ENCODE results near the gene MTG1.

MTG1 gene, protein sequence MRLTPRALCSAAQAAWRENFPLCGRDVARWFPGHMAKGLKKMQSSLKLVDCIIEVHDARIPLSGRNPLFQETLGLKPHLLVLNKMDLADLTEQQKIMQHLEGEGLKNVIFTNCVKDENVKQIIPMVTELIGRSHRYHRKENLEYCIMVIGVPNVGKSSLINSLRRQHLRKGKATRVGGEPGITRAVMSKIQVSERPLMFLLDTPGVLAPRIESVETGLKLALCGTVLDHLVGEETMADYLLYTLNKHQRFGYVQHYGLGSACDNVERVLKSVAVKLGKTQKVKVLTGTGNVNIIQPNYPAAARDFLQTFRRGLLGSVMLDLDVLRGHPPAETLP

DNA sequence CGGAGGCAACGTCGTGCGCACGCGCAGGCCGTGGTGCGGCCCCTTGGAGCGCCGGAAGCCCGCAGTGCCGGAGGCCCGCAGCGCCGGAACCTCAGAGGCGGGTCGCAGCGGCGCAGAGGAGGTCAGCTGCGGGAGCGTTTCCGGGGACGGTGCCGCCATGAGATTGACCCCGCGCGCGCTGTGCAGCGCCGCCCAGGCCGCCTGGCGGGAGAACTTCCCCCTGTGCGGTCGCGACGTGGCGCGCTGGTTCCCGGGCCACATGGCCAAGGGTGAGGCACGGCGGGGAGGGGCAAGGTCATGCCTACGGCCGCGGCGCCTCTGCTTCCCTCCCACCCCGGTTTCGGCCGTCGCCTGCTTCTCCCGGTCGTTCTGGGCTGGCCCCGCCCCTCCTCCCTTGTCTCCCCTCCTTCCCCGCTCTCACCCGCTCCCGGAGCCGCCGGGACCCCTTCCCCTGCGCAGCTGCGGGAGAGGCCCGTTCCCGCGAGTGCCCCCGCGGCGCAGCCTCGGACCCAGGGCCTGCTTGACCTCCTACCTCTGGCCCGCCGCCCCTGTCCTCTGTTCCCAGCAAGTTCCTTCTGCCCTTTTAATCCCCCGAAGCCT is at the start of gene MTG1:
Gene MTG1 (plus strand): TSS at position 94 of the 600 bp plus-strand sequence. CDS start 64 bp downstream, at position 158.
- DNase-seq = peak; percentile 62

DNA sequence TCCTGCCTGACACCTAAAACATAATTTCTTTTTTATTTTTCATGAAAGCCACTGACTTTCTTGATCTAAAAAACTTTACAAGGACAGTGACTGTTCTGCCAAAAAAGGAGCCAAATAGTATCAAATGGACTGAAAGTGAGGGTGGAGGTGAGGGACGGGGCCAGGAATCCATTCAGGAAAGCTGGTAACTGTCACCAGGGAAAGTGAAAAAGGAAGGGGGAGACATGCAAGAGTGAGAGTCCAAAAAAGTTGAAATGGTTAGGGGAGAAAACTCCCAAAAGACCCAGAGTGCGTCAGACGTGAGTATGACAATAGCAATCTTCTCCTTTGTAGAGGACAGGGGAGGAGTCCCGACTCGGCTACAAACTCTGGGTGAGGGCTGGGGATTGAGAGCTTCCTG is 49.7 kb upstream of the MTG1 start:
- no peak for DNase-seq

DNA sequence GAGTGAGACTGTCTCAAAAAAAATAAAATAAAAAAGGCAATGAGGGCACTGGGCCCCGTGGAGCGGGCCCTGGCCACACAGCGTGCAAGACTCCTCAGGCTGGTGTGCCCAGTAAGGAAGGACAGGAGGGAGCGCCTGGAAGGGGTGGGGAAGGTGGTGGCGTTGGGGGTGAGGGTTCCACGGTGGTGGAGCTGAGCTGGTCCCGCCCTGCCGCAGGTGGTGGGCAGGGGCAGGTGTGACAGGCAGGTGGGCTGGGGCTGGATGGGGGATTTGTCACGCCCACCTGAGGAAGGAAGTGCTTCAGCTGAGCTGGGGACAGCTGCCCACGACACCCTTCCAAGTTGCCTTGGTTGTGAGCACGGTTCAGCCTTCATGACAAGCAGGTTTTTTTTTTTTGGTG is 47.5 kb upstream of the MTG1 start:
- no peak for DNase-seq

DNA sequence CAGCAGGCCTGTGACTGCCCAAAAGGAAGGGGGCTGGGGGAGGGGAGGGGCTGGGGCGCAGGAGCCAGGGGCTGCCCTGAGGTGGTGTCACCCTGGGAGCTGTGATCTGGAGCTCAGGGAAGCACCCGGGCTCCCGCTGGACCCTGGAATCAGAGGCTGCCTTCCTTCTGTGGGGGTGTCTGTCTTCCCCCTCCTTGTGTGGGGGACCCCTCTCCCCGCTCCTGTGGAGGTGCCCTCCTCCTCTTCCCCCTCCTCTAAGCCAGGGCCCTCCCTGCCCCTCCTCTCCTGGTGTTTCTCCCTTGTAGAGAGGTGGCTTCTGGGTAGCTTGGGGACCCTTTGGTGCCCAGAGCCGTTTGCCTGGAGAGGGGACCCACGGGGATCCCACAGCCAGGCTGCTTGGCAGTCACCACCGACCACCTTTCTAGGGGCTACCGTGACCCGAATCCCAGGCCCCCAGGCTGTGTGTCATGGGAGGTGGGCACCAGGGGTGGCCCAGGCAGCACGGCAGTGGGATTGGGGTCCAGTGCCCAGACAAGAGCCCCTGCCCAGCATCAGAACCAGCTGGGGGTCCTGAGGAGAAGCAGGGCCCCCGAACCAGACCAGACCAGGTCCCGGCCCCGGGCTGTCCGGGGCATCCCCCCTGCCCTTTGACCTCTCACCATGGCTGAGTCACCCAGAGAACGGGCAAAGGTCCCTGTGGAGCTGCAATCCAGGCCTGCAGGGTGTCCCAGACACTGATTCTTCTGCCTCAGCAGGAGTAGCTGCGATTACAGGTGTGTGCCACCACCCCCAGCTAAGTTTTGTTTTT is 46.0 kb upstream of the MTG1 start:
- DNase-seq = no peak

GRCh38 chr10:133349160-133349568 is 44.8 kb upstream of the MTG1 start:
- DNase-seq = no peak

DNA sequence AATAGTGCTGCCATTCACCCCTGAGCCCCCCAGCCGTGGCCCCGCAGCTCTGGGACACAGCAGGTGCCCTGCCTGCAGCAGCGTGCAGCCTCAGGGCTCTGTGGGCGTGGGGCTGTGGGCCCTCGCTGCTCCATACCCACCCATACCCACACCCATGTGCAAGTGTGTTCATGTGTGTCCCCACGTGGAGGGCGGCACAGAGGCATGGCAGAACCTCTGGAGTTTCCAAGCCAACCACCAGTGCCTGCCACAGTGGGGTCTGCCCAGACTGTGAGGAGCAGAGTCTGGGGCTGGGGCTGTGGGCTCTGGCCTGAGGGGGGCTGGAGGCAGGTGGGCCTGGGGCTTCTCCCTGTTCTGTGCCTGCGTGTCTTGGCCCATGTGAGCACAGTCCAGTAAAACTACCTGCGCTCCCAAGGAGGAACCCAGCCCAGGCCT is 44.4 kb upstream of the MTG1 start:
- no peak for DNase-seq

DNA sequence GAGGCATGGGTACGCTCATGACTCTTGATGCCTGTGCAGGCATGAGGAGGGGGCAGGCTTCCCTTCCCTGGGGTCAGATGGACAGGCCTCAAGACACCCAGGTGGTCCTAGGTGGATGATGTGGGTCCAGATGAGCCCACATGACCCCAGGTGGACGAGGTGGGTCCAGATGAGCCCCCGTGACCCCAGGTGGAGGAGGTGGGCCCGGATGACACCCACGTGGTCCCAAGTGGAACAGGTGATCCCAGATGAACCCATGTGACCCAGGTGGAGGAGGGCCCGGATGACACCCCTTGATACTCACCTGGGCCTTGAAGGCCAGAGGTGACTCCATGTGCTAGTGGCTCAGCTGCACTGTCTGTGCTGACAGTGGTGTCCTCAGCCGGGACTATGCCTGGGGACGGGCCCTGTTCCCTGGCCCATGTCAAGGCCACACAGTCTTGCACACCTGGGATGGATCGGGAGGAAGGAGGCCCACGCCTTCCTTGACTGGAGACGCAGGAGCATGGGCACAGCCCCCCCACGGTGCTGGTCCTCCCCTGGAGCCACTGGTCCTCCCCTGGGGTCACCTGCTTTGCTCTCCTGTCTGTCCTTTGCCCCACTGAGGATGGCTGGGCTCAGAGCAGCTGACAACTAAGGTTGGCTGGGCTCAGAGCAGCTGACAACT is 43.5 kb upstream of the MTG1 start:
- no peak for DNase-seq

- DNase-seq = no peak
Measured at GRCh38 chr10:133350950-133351329, 43.0 kb upstream of the MTG1 start.

DNA sequence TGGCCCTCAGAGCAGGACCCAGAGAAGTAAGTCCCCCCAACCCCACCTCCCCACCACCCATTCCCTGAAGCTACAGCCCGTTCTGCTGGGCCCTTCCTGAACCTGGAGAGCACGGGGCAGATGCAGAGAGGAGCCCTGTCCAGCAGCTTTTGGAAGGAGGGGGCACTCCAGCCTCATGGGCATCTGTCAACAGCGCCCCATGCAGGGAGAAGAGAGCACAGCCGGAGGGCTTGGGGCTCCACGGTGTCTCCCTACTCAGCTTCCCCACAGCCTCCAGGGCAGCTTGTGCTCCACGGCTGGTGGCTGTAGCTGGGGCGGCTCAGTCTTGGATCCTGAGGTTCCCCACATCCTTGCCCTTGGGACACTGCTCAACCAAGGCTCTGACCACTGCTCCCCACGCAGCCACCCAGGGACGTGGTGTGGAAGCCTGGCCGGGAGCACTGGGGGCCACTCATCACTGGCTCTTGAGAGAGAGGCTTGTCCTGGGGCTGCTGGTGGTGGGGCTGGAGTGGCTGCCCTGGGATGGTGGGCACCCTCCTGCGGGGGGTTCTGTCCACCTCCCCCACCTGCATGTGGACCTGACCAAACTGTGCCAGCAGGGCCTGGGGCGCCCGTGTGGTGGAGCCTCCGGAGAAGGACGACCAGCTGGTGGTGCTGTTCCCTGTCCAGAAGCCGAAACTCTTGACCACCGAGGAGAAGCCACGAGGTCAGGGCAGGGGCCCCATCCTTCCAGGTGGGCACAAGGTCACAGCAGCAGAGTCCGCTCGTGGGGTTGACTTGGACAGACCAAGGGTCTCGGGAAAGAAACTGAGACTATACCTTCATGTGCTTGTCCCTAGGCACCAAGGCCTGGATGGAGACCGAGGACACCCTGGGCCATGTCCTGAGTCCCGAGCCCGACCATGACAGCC is 42.3 kb upstream of the MTG1 start:
- DNase-seq = no peak

GRCh38 chr10:133353202-133353959 is 40.6 kb upstream of the MTG1 start:
- DNase-seq = no peak

- DNase-seq = no peak
Measured at GRCh38 chr10:133353988-133354605, 39.9 kb upstream of the MTG1 start.

GRCh38 chr10:133354672-133355240 is 39.2 kb upstream of the MTG1 start:
- no peak for DNase-seq

- DNase-seq = no peak
Measured at GRCh38 chr10:133355266-133355665, 38.7 kb upstream of the MTG1 start.

- DNase-seq = no peak
Measured at GRCh38 chr10:133355991-133356390, 38.0 kb upstream of the MTG1 start.

GRCh38 chr10:133356549-133357284 is 37.2 kb upstream of the MTG1 start:
- DNase-seq = no peak

DNA sequence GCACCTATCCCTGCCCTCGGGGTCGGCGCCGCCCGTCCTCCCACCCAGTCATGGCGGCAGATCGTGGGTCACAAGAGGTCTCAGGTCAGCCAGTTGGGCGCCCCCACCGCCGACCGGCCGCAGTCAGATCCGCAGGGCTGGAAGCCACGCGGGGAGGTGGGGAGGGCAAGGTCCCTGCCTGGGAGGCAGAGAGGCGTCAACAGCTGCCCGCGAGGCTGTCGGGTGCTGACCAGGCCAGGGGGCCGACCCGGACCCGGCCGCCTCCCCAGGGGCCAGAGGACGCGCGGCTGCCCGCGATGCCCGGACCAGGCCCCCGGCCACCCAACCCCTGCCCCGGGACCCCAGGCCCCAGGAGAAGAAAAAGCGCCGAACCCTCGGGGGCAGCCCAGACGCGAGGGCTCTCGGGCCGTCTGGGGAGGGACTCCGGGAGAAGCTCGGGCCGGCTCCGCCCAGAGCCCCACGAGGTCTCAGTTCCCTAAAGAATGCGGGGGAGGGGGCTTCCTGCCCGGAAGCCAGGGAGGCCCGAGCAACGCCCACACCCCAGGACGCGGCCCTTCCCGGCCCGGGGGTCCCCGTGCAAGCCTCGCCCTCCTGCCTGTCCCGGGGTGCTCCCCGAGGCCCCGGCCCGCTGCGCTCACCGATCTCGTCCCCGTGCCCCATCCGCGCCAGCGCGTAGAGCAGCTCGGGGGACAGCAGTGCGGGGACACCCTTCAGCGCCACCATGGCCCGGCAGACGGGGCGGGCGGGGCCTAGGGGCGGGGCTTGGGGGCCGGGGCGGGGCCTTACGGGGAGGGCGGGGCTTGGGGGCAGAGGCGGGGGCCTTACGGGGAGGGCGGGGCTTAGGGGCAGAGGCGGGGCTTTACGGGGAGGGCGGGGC is 36.4 kb upstream of the MTG1 start, which contains the start of gene FUOM:
Gene FUOM (minus strand): TSS at position 735 of the 877 bp plus-strand sequence. CDS start 12 bp downstream, at position 723.
- DNase-seq = no peak

GRCh38 chr10:133358162-133358924 is 35.6 kb upstream of the MTG1 start:
- DNase-seq = no peak

DNA sequence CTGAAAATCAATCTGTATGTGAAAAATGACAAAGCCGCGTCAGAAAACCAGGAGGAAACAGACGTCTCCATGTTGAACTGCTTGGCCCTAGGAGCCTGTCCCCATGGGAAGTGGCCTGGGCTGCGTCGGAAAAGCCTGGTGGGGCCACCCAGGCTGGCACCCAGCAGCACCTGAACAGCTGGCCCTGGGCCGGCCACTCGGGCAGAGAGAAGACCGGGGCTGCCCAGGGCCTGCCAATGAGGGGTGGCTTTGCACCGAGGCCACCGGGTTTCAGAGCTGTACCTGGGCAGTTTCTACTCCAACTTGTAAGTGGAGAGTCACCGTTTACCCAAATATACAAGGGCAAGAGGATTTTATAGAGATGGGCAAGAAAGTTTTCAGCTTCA is 35.0 kb upstream of the MTG1 start:
- no peak for DNase-seq
